Measurements from ENCODE around the gene AARS1.
"Not testable (repeated sequence)": the region's sequence is repeated elsewhere in the genome, so short reads cannot be mapped to it uniquely, and the experiment has no call there.

The AARS1 gene

GRCh38 chr16:70289229-70290094 lies at the start of gene AARS1:
Gene AARS1 (minus strand): TSS chr16:70289506. CDS start chr16:70282763, 6,743 bp downstream.
- TF ChIP-seq, protein P1, sequence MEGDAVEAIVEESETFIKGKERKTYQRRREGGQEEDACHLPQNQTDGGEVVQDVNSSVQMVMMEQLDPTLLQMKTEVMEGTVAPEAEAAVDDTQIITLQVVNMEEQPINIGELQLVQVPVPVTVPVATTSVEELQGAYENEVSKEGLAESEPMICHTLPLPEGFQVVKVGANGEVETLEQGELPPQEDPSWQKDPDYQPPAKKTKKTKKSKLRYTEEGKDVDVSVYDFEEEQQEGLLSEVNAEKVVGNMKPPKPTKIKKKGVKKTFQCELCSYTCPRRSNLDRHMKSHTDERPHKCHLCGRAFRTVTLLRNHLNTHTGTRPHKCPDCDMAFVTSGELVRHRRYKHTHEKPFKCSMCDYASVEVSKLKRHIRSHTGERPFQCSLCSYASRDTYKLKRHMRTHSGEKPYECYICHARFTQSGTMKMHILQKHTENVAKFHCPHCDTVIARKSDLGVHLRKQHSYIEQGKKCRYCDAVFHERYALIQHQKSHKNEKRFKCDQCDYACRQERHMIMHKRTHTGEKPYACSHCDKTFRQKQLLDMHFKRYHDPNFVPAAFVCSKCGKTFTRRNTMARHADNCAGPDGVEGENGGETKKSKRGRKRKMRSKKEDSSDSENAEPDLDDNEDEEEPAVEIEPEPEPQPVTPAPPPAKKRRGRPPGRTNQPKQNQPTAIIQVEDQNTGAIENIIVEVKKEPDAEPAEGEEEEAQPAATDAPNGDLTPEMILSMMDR (IDR thresholded peaks at IDR 0.05; ENCODE audit: low read depth, low read length) = no peak
- DNase-seq = peak; percentile 98
- peak within 1 kb of the TSS; percentile 89 for H3K4me3 ChIP-seq (ENCODE audit: low read depth, low read length)
- peak within 1 kb of the TSS; percentile 100 for H3K27ac ChIP-seq
- H3K36me3 ChIP-seq = peaks cover 30% of the 10 kb centered on the region
- no peaks in the 10 kb centered on the region for H3K27me3 ChIP-seq (ENCODE audit: insufficient read depth, low read depth, severe bottlenecking)
- H3K9me3 ChIP-seq (ENCODE audit: severe bottlenecking) = no peaks in the 10 kb centered on the region

GRCh38 chr16:70337814-70338213 lies 48.5 kb upstream of the AARS1 start:
- Histone ChIP-seq H3K27ac (no peak overlapping the region), H3K4me3 (ENCODE audit: low read depth, low read length) (no peak overlapping the region), H3K9me3 (ENCODE audit: severe bottlenecking) (no peaks in the 10 kb centered on the region), H3K36me3 (peaks cover 28% of the 10 kb centered on the region), H3K27me3 (ENCODE audit: insufficient read depth, low read depth, severe bottlenecking) (no peaks in the 10 kb centered on the region)
- no peak for DNase-seq
- TF ChIP-seq, protein P1 (IDR thresholded peaks at IDR 0.05; ENCODE audit: low read depth, low read length) = no peak

GRCh38 chr16:70332728-70333127 lies 43.4 kb upstream of the AARS1 start:
- H3K27ac ChIP-seq; H3K27me3 ChIP-seq (ENCODE audit: insufficient read depth, low read depth, severe bottlenecking); DNase-seq; H3K9me3 ChIP-seq (ENCODE audit: severe bottlenecking); H3K4me3 ChIP-seq (ENCODE audit: low read depth, low read length): not testable (repeated sequence)
- peaks cover 56% of the 10 kb centered on the region for H3K36me3 ChIP-seq

DNA sequence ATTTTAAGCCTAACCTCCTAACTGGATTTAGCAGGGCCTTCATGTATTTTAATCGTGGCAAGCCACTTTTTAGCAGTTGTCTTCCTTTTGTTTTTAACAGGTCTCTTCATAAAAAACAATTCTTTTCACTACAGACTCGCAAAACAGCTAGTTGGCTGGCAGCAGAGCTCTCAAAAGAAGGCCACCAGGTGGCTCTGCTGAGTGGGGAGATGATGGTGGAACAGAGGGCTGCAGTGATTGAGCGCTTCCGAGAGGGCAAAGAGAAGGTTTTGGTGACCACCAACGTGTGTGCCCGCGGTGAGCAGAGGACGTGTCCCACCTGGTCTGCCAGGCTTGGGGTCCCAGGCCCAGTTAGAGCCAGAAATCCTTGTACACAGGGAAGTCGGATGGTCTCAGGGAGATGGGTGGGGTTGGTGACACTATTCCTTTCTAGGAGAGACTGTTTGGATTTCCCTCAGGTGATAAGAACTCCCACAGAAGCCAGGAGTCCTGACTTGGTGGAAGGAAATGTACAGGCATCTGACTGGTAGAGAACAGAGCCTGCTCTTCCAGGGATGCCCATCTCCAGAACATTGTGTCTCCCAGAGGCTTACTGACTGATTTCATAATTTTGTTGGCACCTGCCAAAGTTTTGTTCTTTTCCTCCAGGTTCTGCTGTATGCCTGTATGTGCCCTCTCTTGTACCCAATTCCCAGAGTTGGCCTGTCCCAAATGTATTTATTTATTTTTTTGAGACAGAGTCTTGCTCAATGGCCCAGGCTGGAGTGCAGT lies 42.5 kb upstream of the AARS1 start:
- Histone ChIP-seq H3K27me3 (ENCODE audit: insufficient read depth, low read depth, severe bottlenecking) (no peaks in the 10 kb centered on the region), H3K4me3 (ENCODE audit: low read depth, low read length) (no peak overlapping the region), H3K9me3 (ENCODE audit: severe bottlenecking) (no peaks in the 10 kb centered on the region), H3K27ac (no peak overlapping the region), H3K36me3 (peaks cover 64% of the 10 kb centered on the region)
- peak; percentile 28 for DNase-seq
- TF ChIP-seq, protein P1 (IDR thresholded peaks at IDR 0.05; ENCODE audit: low read depth, low read length) = peak; percentile 48; the same call in 1 of the 2 replicates

DNA sequence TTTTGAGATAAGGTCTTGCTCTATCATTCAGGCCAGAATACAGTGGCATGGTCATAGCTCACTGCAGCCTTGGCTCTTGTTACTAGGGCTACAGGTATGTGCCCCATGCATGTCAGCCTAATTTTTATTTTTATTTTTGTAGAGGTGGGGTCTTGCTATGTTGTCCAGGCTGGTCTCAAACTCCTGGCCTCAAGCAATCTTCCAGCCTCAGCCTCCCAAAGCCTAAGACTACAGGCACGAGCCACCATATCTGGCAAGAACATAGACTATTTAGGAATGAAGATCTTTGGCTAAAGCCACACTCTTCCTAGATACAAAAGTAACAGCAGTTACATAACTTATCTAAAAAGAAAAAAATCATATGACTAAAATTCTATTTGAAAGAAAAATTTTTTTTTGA lies 41.8 kb upstream of the AARS1 start:
- H3K27ac ChIP-seq = no peak overlapping the region
- H3K36me3 ChIP-seq = peaks cover 60% of the 10 kb centered on the region
- no peak overlapping the region for H3K4me3 ChIP-seq (ENCODE audit: low read depth, low read length)
- no peaks in the 10 kb centered on the region for H3K27me3 ChIP-seq (ENCODE audit: insufficient read depth, low read depth, severe bottlenecking)
- no peaks in the 10 kb centered on the region for H3K9me3 ChIP-seq (ENCODE audit: severe bottlenecking)
- no peak for DNase-seq
- TF ChIP-seq, protein P1 (IDR thresholded peaks at IDR 0.05; ENCODE audit: low read depth, low read length) = no peak
